HG03575 (cell line): ENCODE data around the gene TAS2R13.

Experiments used
- ATAC-seq: cut with Tn5 transposase; IDR thresholded peaks from one replicate; pipeline ENCODE4 v1.9.1; 2021; ENCODE audit not compliant: unreplicated experiment, insufficient number of reproducible peaks, low FRiP score; ENCODE audit errors: extremely low read depth

TAS2R13 gene

GRCh38 chr12:10889226-10889625 lies 20.1 kb downstream of the TAS2R13 start:
- ATAC-seq: no peak

- ATAC-seq: no peak
Measured at GRCh38 chr12:10884086-10884725, 25.2 kb downstream of the TAS2R13 start, which contains the start of gene PRH1. Gene PRH1 (minus strand): TSS chr12:10884255. CDS start chr12:10884217, 38 bp downstream.

- ATAC-seq: no peak
Measured at GRCh38 chr12:10873378-10873777, 36.0 kb downstream of the TAS2R13 start.

- no peak for ATAC-seq
Measured at GRCh38 chr12:10867381-10867780, 42.0 kb downstream of the TAS2R13 start.

- ATAC-seq: no peak
Measured at GRCh38 chr12:10863512-10864218, 45.7 kb downstream of the TAS2R13 start.

GRCh38 chr12:10861366-10861765 lies 48.0 kb downstream of the TAS2R13 start:
- no peak for ATAC-seq
